ENCODE results near the gene ZNF529.

DNA sequence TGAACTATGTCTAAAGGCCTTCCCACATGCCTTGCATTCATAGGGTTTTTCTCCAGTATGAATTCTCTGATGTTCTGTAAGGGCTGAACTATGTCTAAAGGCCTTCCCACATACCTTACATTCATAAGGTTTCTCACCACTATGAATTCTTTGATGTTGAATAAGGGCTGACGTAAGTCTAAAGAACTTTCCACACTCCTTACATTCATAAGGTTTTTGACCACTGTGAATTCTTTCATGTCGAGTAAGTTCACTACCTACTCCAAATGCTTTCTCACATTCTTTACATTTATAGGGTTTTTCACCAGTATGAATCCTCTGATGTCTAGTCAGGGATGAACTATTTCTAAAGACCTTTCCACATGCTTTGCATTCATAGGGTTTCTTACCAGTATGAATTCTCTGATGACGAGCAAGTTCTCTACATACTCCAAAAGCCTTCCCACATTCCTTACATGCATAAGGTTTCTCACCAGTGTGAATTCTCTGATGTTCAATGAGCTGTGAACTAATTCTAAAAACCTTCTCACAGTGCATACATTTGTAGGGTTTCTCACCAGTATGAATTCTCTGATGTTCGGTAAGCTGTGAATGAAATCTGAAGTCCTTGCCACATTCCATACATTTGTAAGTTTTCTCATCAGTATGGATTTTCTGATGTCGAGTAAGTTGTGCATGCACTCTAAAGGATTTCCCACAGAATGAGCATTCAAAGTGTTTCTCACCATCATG is 25.9 kb downstream of the ZNF529 start:
- TF ChIP-seq POLR2A (IDR thresholded peaks at IDR 0.05) (no peak), POLR2AphosphoS5 (IDR thresholded peaks at IDR 0.05) (no peak)

Measured in spleen (tissue), 3 donors.